VCaP (cell line): ENCODE results near the gene TP53TG5.
A peak's percentile ranks its signal among the peaks of the same experiment; 100 is the strongest.

Source experiments
- H3K27ac ChIP-seq: fragments of 450-650 bp; 2 replicates; pipeline ENCODE4 v1.5.1; 2017
- CTCF ChIP-seq: fragments of 450-650 bp; conservative IDR thresholded peaks from 2 replicates; pipeline ENCODE4 v1.5.1; 2017; ENCODE audit warnings: mild to moderate bottlenecking, moderate library complexity

Gene TP53TG5

GRCh38 chr20:45343532-45344167 lies 34.5 kb downstream of the TP53TG5 start:
- H3K27ac ChIP-seq = peak overlapping the region; percentile 92

GRCh38 chr20:45342855-45343531 lies 35.1 kb downstream of the TP53TG5 start:
- no peak for TF ChIP-seq CTCF
- H3K27ac ChIP-seq = peak overlapping the region; percentile 92

More at GRCh38 chr20:45343532-45344167, 34.5 kb downstream of the TP53TG5 start:
- TF ChIP-seq CTCF = no peak

GRCh38 chr20:45341939-45342854 lies 35.9 kb downstream of the TP53TG5 start:
- peak overlapping the region; percentile 92 for H3K27ac ChIP-seq
- TF ChIP-seq CTCF = no peak

- peak overlapping the region; percentile 92 for H3K27ac ChIP-seq
Observed at GRCh38 chr20:45341579-45341938, 36.6 kb downstream of the TP53TG5 start.

GRCh38 chr20:45340951-45341350 lies 37.2 kb downstream of the TP53TG5 start:
- H3K27ac ChIP-seq = peak overlapping the region; percentile 92
- TF ChIP-seq CTCF = no peak

More at GRCh38 chr20:45341579-45341938, 36.6 kb downstream of the TP53TG5 start:
- TF ChIP-seq CTCF = no peak

- peak overlapping the region; percentile 92 for H3K27ac ChIP-seq
- no peak for TF ChIP-seq CTCF
Observed at GRCh38 chr20:45340236-45340847, 37.8 kb downstream of the TP53TG5 start.
